MM.1S (cell line): ENCODE data around the gene BAZ2A.

Experiments used
- EZH2 ChIP-seq: fragments of 300-600 bp; sonication (generic); optimal IDR thresholded peaks from 2 replicates; pipeline ENCODE3; 2017; ENCODE audit warnings: low read depth, mild to moderate bottlenecking, antibody characterized with exemption, low read length, mixed read lengths
- TF ChIP-seq, protein P1 (sequence below): fragments of 300-600 bp; sonication (generic); IDR thresholded peaks from 2 replicates; pipeline ENCODE4 v1.5.1; 2016; ENCODE audit warnings: antibody characterized with exemption, low read length, mixed read lengths

DNA sequence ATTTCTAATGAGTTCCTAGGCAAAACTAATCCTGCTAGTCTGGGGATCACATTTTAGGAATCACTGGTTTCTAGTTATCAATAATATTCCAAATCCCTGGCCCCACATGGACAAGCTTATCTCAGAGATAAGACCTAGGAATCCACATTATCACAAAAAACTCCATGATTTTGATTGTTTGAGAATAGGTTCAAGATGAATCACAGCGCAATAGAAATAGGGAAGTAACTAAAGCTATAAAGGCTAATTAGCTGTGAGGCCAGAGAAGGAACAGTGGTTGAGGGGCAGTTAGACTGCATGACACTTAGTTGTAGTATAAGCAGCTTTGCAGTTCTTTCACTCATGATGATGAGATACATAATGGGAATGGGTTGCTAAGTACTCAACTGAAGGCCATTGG is 28.8 kb upstream of the BAZ2A start:
- TF ChIP-seq, protein P1, sequence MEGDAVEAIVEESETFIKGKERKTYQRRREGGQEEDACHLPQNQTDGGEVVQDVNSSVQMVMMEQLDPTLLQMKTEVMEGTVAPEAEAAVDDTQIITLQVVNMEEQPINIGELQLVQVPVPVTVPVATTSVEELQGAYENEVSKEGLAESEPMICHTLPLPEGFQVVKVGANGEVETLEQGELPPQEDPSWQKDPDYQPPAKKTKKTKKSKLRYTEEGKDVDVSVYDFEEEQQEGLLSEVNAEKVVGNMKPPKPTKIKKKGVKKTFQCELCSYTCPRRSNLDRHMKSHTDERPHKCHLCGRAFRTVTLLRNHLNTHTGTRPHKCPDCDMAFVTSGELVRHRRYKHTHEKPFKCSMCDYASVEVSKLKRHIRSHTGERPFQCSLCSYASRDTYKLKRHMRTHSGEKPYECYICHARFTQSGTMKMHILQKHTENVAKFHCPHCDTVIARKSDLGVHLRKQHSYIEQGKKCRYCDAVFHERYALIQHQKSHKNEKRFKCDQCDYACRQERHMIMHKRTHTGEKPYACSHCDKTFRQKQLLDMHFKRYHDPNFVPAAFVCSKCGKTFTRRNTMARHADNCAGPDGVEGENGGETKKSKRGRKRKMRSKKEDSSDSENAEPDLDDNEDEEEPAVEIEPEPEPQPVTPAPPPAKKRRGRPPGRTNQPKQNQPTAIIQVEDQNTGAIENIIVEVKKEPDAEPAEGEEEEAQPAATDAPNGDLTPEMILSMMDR, result no peak
- no peak for TF ChIP-seq EZH2
